PC-9 (cell line): ENCODE data around the gene ATOH8.

Source experiments
- EZH2 ChIP-seq: fragments of 200-600 bp; sonication (generic); IDR thresholded peaks from 2 replicates; pipeline ENCODE4 v1.8.0; 2017; ENCODE audit warnings: antibody characterized with exemption, low read depth
- TF ChIP-seq, protein P1 (sequence below): fragments of 200-600 bp; sonication (generic); conservative IDR thresholded peaks from 2 replicates; pipeline ENCODE4 v1.6.1; 2017; ENCODE audit warnings: mixed run types, antibody characterized with exemption, mild to moderate bottlenecking, moderate library complexity

- TF ChIP-seq, protein P1, sequence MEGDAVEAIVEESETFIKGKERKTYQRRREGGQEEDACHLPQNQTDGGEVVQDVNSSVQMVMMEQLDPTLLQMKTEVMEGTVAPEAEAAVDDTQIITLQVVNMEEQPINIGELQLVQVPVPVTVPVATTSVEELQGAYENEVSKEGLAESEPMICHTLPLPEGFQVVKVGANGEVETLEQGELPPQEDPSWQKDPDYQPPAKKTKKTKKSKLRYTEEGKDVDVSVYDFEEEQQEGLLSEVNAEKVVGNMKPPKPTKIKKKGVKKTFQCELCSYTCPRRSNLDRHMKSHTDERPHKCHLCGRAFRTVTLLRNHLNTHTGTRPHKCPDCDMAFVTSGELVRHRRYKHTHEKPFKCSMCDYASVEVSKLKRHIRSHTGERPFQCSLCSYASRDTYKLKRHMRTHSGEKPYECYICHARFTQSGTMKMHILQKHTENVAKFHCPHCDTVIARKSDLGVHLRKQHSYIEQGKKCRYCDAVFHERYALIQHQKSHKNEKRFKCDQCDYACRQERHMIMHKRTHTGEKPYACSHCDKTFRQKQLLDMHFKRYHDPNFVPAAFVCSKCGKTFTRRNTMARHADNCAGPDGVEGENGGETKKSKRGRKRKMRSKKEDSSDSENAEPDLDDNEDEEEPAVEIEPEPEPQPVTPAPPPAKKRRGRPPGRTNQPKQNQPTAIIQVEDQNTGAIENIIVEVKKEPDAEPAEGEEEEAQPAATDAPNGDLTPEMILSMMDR = no peak
- no peak for TF ChIP-seq EZH2
These were observed 66.2 kb downstream of the ATOH8 start for GRCh38 chr2:85819811-85820510.
